Transverse colon (tissue), 3 donors: ENCODE data around the gene CAVIN2.

Experiments used
- CTCF ChIP-seq, 5 experiments: fragments of 200-600 bp in 3 of 5; fragments of 450-650 bp in 2 of 5; sonication (generic) in 3 of 5; IDR thresholded peaks; 1 replicate in 2 of 5; 2 replicates in 3 of 5; pipeline ENCODE4 v1.5.1; 2016 to 2017; ENCODE audit warnings: antibody characterized with exemption in 5 of 5, inconsistent platforms in 3 of 5, mild to moderate bottlenecking in 2 of 5, moderate library complexity in 1 of 5
- POLR2A ChIP-seq: fragments of 450-650 bp; IDR thresholded peaks from one replicate; pipeline ENCODE4 v1.6.1; 2016; ENCODE audit warnings: antibody characterized with exemption, mild to moderate bottlenecking, moderate library complexity

DNA sequence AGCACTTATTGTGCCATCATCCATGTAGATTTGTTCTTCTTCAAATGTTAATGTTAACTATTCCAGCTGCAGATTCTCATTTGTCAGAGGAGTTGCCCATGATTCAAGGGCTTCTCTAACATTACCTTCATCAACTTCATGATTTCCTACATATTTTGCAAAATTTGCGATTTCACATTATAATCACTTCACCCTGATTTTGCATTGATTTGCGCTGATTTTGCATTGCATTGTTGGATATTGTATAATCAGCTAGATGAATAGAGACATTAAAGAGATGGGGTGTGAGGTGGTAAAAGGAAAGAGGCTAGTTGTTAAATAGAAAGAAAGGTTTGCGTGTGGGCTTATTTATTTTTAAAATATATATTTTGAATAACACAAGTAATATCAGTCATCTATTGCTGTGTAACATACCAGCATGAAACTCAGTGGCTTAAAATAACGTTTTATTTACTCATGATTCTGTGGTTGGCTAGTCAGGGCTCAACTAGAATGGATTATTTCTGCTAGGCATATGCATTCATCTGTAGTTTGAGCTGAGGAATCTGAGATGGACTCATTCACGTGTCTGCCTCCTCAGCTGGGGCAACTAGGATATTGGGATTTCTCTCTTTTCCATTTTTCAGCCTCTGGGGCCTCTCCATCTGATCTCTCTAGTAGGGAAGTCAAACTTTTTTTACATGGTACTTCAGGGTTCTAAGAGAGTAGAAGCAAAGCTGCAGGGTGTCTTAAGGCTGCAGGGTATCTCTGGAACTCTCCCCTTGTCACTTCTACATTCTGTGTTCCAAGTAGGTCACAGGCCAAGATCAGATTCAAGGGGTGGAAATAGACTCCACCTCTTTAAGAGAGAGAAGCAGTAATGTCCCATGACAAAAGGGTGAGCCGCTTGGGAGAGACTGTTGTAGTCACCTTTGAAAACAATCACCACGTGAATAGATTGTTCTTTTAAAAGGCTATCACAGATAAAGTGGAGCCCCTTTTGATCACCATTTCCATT is 2.2 kb upstream of the CAVIN2 start:
- TF ChIP-seq CTCF (IDR thresholded peaks at IDR 0.05), result no peak
- no peak for TF ChIP-seq POLR2A
